Panc1 (cell line): ENCODE data around the gene SEC61A2. TPM values are rescaled to one million over a fixed set of nuclear protein-coding genes. Genes with fewer than 3 reads are reported as not detected.
"Not testable (repeated sequence)": the region's sequence is repeated elsewhere in the genome, so short reads cannot be mapped to it uniquely, and the experiment has no call there.

Experiments
- ATAC-seq: fragments of 200-7000 bp; cut with Tn5 transposase; 2 replicates; pipeline ENCODE4 v1.9.1; 2020; ENCODE audit warnings: mild to moderate bottlenecking, moderate library complexity
- BruUV-seq: library from RNA; stranded (reverse); fragments of 400-500 nt; replicated peaks from 2 replicates; lab custom pipeline; 2021; lab: Mats Ljungman, UMichigan
- CTCF ChIA-PET: fragments of 300-600 bp; sonication (Branson Sonifier 250); formaldehyde crosslinking; loops from one replicate; lab custom pipeline; 2022; ENCODE audit warnings: antibody characterized with exemption; lab: Charles Lee
- POLR2A ChIA-PET: fragments of 300-600 bp; sonication (Branson Sonifier 250); formaldehyde crosslinking; loops from one replicate; lab custom pipeline; 2022; ENCODE audit warnings: antibody characterized with exemption; lab: Charles Lee
- DNase-seq: peaks from one replicate; pipeline ENCODE4 v3.0.0-alpha.2; 2010; ENCODE audit warnings: low read depth, low spot score
- H3K27ac ChIP-seq: 2 replicates; pipeline ENCODE4 v1.5.1; 2011; ENCODE audit warnings: mild to moderate bottlenecking, low read length, inconsistent platforms
- H3K27me3 ChIP-seq: fragments of 200-500 bp; sonication (Bioruptor generic); 2 replicates; pipeline ENCODE4 v1.6.0; 2014; ENCODE audit warnings: low read length, inconsistent platforms; ENCODE audit not compliant: control insufficient read depth, insufficient read depth
- H3K36me3 ChIP-seq: fragments of 200-500 bp; sonication (Bioruptor generic); 2 replicates; pipeline ENCODE4 v1.5.1; 2014; ENCODE audit warnings: inconsistent platforms, mild to moderate bottlenecking, low read length, moderate library complexity; ENCODE audit not compliant: control insufficient read depth, insufficient read depth
- H3K4me1 ChIP-seq: 2 replicates; pipeline ENCODE4 v1.5.1; 2011; ENCODE audit warnings: inconsistent platforms, mild to moderate bottlenecking, low read length, moderate library complexity; ENCODE audit not compliant: control insufficient read depth, insufficient read depth
- H3K4me3 ChIP-seq, 2 experiments: 2 replicates each; pipeline ENCODE4 v1.5.1; 2011 to 2012; ENCODE audit warnings: low read depth in 2 of 2, low read length in 2 of 2, mild to moderate bottlenecking in 2 of 2, inconsistent platforms in 1 of 2, moderate library complexity in 1 of 2
- H3K9me3 ChIP-seq: fragments of 200-500 bp; sonication (Bioruptor generic); 2 replicates; pipeline ENCODE4 v1.5.1; 2014; ENCODE audit warnings: low read depth, mild to moderate bottlenecking, inconsistent platforms, low read length, moderate library complexity; ENCODE audit not compliant: control insufficient read depth, insufficient read depth
- POLR2AphosphoS5 ChIP-seq: IDR thresholded peaks from 2 replicates; pipeline ENCODE4 v1.6.1; 2012; ENCODE audit warnings: mild to moderate bottlenecking, low read depth, low read length, moderate library complexity
- SIN3A ChIP-seq: IDR thresholded peaks from 2 replicates; pipeline ENCODE4 v1.6.1; 2012; ENCODE audit warnings: low read depth, mild to moderate bottlenecking, low read length, moderate library complexity, borderline replicate concordance; ENCODE audit not compliant: insufficient read depth
- TCF7L2 ChIP-seq: IDR thresholded peaks from 2 replicates; pipeline ENCODE4 v1.6.1; 2011; ENCODE audit warnings: mild to moderate bottlenecking, low read depth, low read length, inconsistent platforms
- in situ Hi-C: cut with HindIII; loops from 2 replicates; pipeline ENCODE4 v1.10.0; 2016; ENCODE audit warnings: low sequenced_read_pairs, low pct_unique_long_range_greater_than_20kb
- intact Hi-C: fragments of 100-400 bp; cut with micrococcal nuclease; formaldehyde crosslinking; loops from one replicate; pipeline ENCODE4 v1.10.0; 2022; ENCODE audit not compliant: unreplicated experiment
- total RNA-seq: library from RNA; stranded (reverse); gene quantifications from one replicate; pipeline ENCODE4 v1.2.1, GENCODE V29; 2021; ENCODE audit not compliant: unreplicated experiment
- TF ChIP-seq, protein P1 (sequence below), 2 experiments: IDR thresholded peaks; 2 replicates each; pipeline ENCODE4 v1.6.1; 2011 to 2012; ENCODE audit warnings: low read depth in 2 of 2, control low read depth in 1 of 2, low read length in 1 of 2, mild to moderate bottlenecking in 1 of 2, moderate library complexity in 1 of 2; ENCODE audit not compliant: insufficient read depth in 1 of 2
- TF ChIP-seq, protein P2 (sequence below): fragments of 450-650 bp; IDR thresholded peaks from 2 replicates; pipeline ENCODE4 v1.5.1; 2017; ENCODE audit warnings: mild to moderate bottlenecking

The SEC61A2 gene
- total RNA-seq, 1 experiment from 2014 or later, result 8.8 TPM

- intact Hi-C loops (no loop called here), in situ Hi-C loops (no loop called here)
- CTCF ChIA-PET, result no interaction called here
- Histone ChIP-seq H3K4me1 (no peaks in the 10 kb centered on the region), H3K27ac (no peak overlapping the region), H3K27me3 (no peaks in the 10 kb centered on the region), H3K9me3 (no peaks in the 10 kb centered on the region), H3K4me3 (no peak overlapping the region), H3K36me3 (no peaks in the 10 kb centered on the region)
- no peak for TF ChIP-seq SIN3A
- TF ChIP-seq TCF7L2, result no peak
- TF ChIP-seq, protein P1, sequence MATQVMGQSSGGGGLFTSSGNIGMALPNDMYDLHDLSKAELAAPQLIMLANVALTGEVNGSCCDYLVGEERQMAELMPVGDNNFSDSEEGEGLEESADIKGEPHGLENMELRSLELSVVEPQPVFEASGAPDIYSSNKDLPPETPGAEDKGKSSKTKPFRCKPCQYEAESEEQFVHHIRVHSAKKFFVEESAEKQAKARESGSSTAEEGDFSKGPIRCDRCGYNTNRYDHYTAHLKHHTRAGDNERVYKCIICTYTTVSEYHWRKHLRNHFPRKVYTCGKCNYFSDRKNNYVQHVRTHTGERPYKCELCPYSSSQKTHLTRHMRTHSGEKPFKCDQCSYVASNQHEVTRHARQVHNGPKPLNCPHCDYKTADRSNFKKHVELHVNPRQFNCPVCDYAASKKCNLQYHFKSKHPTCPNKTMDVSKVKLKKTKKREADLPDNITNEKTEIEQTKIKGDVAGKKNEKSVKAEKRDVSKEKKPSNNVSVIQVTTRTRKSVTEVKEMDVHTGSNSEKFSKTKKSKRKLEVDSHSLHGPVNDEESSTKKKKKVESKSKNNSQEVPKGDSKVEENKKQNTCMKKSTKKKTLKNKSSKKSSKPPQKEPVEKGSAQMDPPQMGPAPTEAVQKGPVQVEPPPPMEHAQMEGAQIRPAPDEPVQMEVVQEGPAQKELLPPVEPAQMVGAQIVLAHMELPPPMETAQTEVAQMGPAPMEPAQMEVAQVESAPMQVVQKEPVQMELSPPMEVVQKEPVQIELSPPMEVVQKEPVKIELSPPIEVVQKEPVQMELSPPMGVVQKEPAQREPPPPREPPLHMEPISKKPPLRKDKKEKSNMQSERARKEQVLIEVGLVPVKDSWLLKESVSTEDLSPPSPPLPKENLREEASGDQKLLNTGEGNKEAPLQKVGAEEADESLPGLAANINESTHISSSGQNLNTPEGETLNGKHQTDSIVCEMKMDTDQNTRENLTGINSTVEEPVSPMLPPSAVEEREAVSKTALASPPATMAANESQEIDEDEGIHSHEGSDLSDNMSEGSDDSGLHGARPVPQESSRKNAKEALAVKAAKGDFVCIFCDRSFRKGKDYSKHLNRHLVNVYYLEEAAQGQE (IDR thresholded peaks at IDR 0.05; ENCODE audit: insufficient read depth in 1 of 2, low read depth in 2 of 2, low read length in 1 of 2), result no peak
- TF ChIP-seq, protein P2, sequence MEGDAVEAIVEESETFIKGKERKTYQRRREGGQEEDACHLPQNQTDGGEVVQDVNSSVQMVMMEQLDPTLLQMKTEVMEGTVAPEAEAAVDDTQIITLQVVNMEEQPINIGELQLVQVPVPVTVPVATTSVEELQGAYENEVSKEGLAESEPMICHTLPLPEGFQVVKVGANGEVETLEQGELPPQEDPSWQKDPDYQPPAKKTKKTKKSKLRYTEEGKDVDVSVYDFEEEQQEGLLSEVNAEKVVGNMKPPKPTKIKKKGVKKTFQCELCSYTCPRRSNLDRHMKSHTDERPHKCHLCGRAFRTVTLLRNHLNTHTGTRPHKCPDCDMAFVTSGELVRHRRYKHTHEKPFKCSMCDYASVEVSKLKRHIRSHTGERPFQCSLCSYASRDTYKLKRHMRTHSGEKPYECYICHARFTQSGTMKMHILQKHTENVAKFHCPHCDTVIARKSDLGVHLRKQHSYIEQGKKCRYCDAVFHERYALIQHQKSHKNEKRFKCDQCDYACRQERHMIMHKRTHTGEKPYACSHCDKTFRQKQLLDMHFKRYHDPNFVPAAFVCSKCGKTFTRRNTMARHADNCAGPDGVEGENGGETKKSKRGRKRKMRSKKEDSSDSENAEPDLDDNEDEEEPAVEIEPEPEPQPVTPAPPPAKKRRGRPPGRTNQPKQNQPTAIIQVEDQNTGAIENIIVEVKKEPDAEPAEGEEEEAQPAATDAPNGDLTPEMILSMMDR, result no peak
- no peak for TF ChIP-seq POLR2AphosphoS5
- POLR2A ChIA-PET, result no interaction called here
- DNase-seq, result no peak
- no TSS peak for BruUV-seq
- ATAC-seq, result no peak
Observed at GRCh38 chr10:12091421-12091820, 38.1 kb upstream of the SEC61A2 start.

GRCh38 chr10:12097361-12097760 lies 32.1 kb upstream of the SEC61A2 start:
- ATAC-seq, H3K9me3 ChIP-seq, H3K36me3 ChIP-seq, CTCF ChIA-PET, in situ Hi-C loops, H3K4me1 ChIP-seq, H3K27ac ChIP-seq, H3K27me3 ChIP-seq, intact Hi-C loops, DNase-seq, BruUV-seq, H3K4me3 ChIP-seq: not testable (repeated sequence)
- POLR2A ChIA-PET, result interaction anchor here (0.6 to 0.7 kb wide), 2 partner anchors 27 to 54 kb away, joined by 3 to 7 read pairs; partner anchors contain the start of gene UPF2

GRCh38 chr10:12097791-12098190 lies 31.7 kb upstream of the SEC61A2 start:
- POLR2A ChIA-PET, result interaction anchor here (0.6 to 0.7 kb wide), 2 partner anchors 28 to 55 kb away, joined by 3 to 7 read pairs; partner anchors contain the start of gene UPF2
- ATAC-seq, result no peak; the same call in 1 of the 2 replicates
- H3K4me1 ChIP-seq, result no peaks in the 10 kb centered on the region; the same call in 1 of the 2 replicates

More at GRCh38 chr10:12097791-12098190, 31.7 kb upstream of the SEC61A2 start:
- CTCF ChIA-PET, result no interaction called here
- no peaks in the 10 kb centered on the region for H3K36me3 ChIP-seq
- H3K9me3 ChIP-seq, result no peaks in the 10 kb centered on the region
- no peak overlapping the region for H3K27ac ChIP-seq
- H3K27me3 ChIP-seq, result no peaks in the 10 kb centered on the region
- TF ChIP-seq SIN3A (no peak), TCF7L2 (no peak)
- no peak for DNase-seq
- no peak overlapping the region for H3K4me3 ChIP-seq
- BruUV-seq, result no TSS peak
- in situ Hi-C loops, result no loop called here
- intact Hi-C loops, result no loop called here
